ENCODE data around the gene TIMM13. TPM values are rescaled to one million over a fixed set of nuclear protein-coding genes. Genes with fewer than 3 reads are reported as not detected.
"Not testable (repeated sequence)": the region's sequence is repeated elsewhere in the genome, so short reads cannot be mapped to it uniquely, and the experiment has no call there.

Gene TIMM13
- polyA plus RNA-seq, 3 donors from 2014 or later, result 74.3 to 99.6 (median 84.9) TPM

GRCh38 chr19:2421581-2422306, 5.6 kb downstream of the TIMM13 start:
- H3K4me1 Mint-ChIP-seq, result peaks cover 6 to 7% of the 10 kb centered on the region in 2 donors
- H3K36me3 Mint-ChIP-seq, result no peaks in the 10 kb centered on the region
- no peak for DNase-seq
- no peak overlapping the region for H3K4me3 Mint-ChIP-seq
- peaks cover 0 to 2% (median 0%) of the 10 kb centered on the region in 3 donors for H3K27me3 Mint-ChIP-seq (ENCODE audit: low read depth in 3 of 3)
- no peaks in the 10 kb centered on the region for H3K9me3 Mint-ChIP-seq
- no peak overlapping the region for H3K27ac Mint-ChIP-seq

GRCh38 chr19:2420490-2420889, 6.9 kb downstream of the TIMM13 start:
- Mint-ChIP-seq H3K9me3 (no peaks in the 10 kb centered on the region), H3K36me3 (no peaks in the 10 kb centered on the region), H3K27me3 (ENCODE audit: low read depth in 3 of 3) (peaks cover 0 to 2% (median 0%) of the 10 kb centered on the region in 3 donors), H3K4me3 (no peak overlapping the region), H3K27ac (no peak overlapping the region), H3K4me1 (no peaks in the 10 kb centered on the region)
- no peak for DNase-seq

- Mint-ChIP-seq H3K27me3 (ENCODE audit: low read depth in 3 of 3) (peaks cover 0 to 2% (median 0%) of the 10 kb centered on the region in 3 donors), H3K9me3 (no peaks in the 10 kb centered on the region), H3K4me1 (no peaks in the 10 kb centered on the region), H3K4me3 (no peak overlapping the region), H3K36me3 (no peaks in the 10 kb centered on the region), H3K27ac (no peak overlapping the region)
- DNase-seq, result no peak
These were observed 7.6 kb downstream of the TIMM13 start for GRCh38 chr19:2419754-2420153.

- H3K27me3 Mint-ChIP-seq (ENCODE audit: low read depth in 3 of 3), result peaks cover 0 to 2% (median under 1%) of the 10 kb centered on the region in 3 donors
- H3K4me1 Mint-ChIP-seq, result no peaks in the 10 kb centered on the region
- H3K4me3 Mint-ChIP-seq, result no peak overlapping the region
- no peak for DNase-seq
- H3K9me3 Mint-ChIP-seq, result no peaks in the 10 kb centered on the region
- peak overlapping the region in 1 of 6 donors; percentile 34 for H3K27ac Mint-ChIP-seq
- no peaks in the 10 kb centered on the region for H3K36me3 Mint-ChIP-seq
These were observed 9.4 kb downstream of the TIMM13 start for GRCh38 chr19:2417881-2418406.

- H3K4me3 Mint-ChIP-seq; H3K36me3 Mint-ChIP-seq; H3K9me3 Mint-ChIP-seq; H3K4me1 Mint-ChIP-seq; H3K27me3 Mint-ChIP-seq (ENCODE audit: low read depth in 3 of 3); DNase-seq; H3K27ac Mint-ChIP-seq: not testable (repeated sequence)
These were observed 9.9 kb downstream of the TIMM13 start for GRCh38 chr19:2417436-2417835.

GRCh38 chr19:2416321-2417097, 10.9 kb downstream of the TIMM13 start:
- Mint-ChIP-seq H3K27ac (no peak overlapping the region), H3K4me1 (no peaks in the 10 kb centered on the region), H3K4me3 (no peak overlapping the region), H3K9me3 (no peaks in the 10 kb centered on the region), H3K36me3 (no peaks in the 10 kb centered on the region), H3K27me3 (ENCODE audit: low read depth in 3 of 3) (peaks cover 0 to 2% (median 0%) of the 10 kb centered on the region in 3 donors)
- no peak for DNase-seq

GRCh38 chr19:2415973-2416319, 11.4 kb downstream of the TIMM13 start:
- Mint-ChIP-seq H3K4me3 (no peak overlapping the region), H3K9me3 (no peaks in the 10 kb centered on the region), H3K27ac (no peak overlapping the region), H3K36me3 (no peaks in the 10 kb centered on the region), H3K27me3 (ENCODE audit: low read depth in 3 of 3) (peaks cover 0 to 2% (median 0%) of the 10 kb centered on the region in 3 donors), H3K4me1 (no peaks in the 10 kb centered on the region)
- DNase-seq, result no peak

- no peak overlapping the region for H3K27ac Mint-ChIP-seq
- no peak overlapping the region for H3K4me3 Mint-ChIP-seq
These were observed 12.0 kb downstream of the TIMM13 start for GRCh38 chr19:2415281-2415972.

GRCh38 chr19:2413629-2414028, 13.8 kb downstream of the TIMM13 start:
- no peak overlapping the region for H3K27ac Mint-ChIP-seq
- H3K9me3 Mint-ChIP-seq, result no peaks in the 10 kb centered on the region
- H3K4me1 Mint-ChIP-seq, result no peaks in the 10 kb centered on the region
- H3K36me3 Mint-ChIP-seq, result no peaks in the 10 kb centered on the region
- no peak for DNase-seq
- H3K27me3 Mint-ChIP-seq (ENCODE audit: low read depth in 3 of 3), result peaks cover 0 to 8% (median 2%) of the 10 kb centered on the region in 3 donors
- H3K4me3 Mint-ChIP-seq, result no peak overlapping the region

More at GRCh38 chr19:2415281-2415972, 12.0 kb downstream of the TIMM13 start:
- H3K27me3 Mint-ChIP-seq (ENCODE audit: low read depth in 3 of 3), result peaks cover 0 to 2% (median 0%) of the 10 kb centered on the region in 3 donors
- no peaks in the 10 kb centered on the region for H3K36me3 Mint-ChIP-seq
- no peak for DNase-seq
- H3K4me1 Mint-ChIP-seq, result no peaks in the 10 kb centered on the region
- H3K9me3 Mint-ChIP-seq, result no peaks in the 10 kb centered on the region

- H3K4me1 Mint-ChIP-seq, result no peaks in the 10 kb centered on the region
- no peak overlapping the region for H3K4me3 Mint-ChIP-seq
- no peak for DNase-seq
- no peaks in the 10 kb centered on the region for H3K36me3 Mint-ChIP-seq
- no peaks in the 10 kb centered on the region for H3K9me3 Mint-ChIP-seq
- peaks cover 0 to 8% (median 2%) of the 10 kb centered on the region in 3 donors for H3K27me3 Mint-ChIP-seq (ENCODE audit: low read depth in 3 of 3)
- peak overlapping the region in 1 of 6 donors; percentile 64 for H3K27ac Mint-ChIP-seq
These were observed 14.2 kb downstream of the TIMM13 start for GRCh38 chr19:2413159-2413558.

GRCh38 chr19:2412449-2412848, 14.9 kb downstream of the TIMM13 start:
- Mint-ChIP-seq H3K27me3 (ENCODE audit: low read depth in 3 of 3) (peaks cover 0 to 8% (median 2%) of the 10 kb centered on the region in 3 donors), H3K36me3 (no peaks in the 10 kb centered on the region), H3K4me1 (no peaks in the 10 kb centered on the region), H3K4me3 (no peak overlapping the region), H3K27ac (peak overlapping the region in 1 of 6 donors; percentile 14), H3K9me3 (no peaks in the 10 kb centered on the region)
- DNase-seq, result no peak

GRCh38 chr19:2411709-2412108, 15.7 kb downstream of the TIMM13 start:
- no peak for DNase-seq
- Mint-ChIP-seq H3K27me3 (ENCODE audit: low read depth in 3 of 3) (peaks cover 0 to 8% (median 2%) of the 10 kb centered on the region in 3 donors), H3K9me3 (no peaks in the 10 kb centered on the region), H3K27ac (no peak overlapping the region), H3K4me3 (no peak overlapping the region), H3K4me1 (no peaks in the 10 kb centered on the region), H3K36me3 (no peaks in the 10 kb centered on the region)

- Mint-ChIP-seq H3K27me3 (ENCODE audit: low read depth in 3 of 3) (peaks cover 0 to 8% (median 2%) of the 10 kb centered on the region in 3 donors), H3K9me3 (no peaks in the 10 kb centered on the region), H3K4me3 (no peak overlapping the region), H3K27ac (no peak overlapping the region), H3K4me1 (no peaks in the 10 kb centered on the region), H3K36me3 (no peaks in the 10 kb centered on the region)
- no peak for DNase-seq
These were observed 17.4 kb downstream of the TIMM13 start for GRCh38 chr19:2410023-2410422.

Measured in immature natural killer cell (primary cell).